GM19455 (cell line): Measurements from ENCODE around the gene SLC25A34.
"Not testable (repeated sequence)": the region's sequence is repeated elsewhere in the genome, so short reads cannot be mapped to it uniquely, and the experiment has no call there.

Experiments used
- ATAC-seq: cut with Tn5 transposase; IDR thresholded peaks from one replicate; pipeline ENCODE4 v1.9.1; 2021; ENCODE audit not compliant: unreplicated experiment

Gene SLC25A34

GRCh38 chr1:15736038-15736891 is at the start of gene SLC25A34:
Gene SLC25A34 (plus strand): TSS chr1:15736258. CDS start chr1:15736486, 228 bp downstream.
- ATAC-seq = no peak

GRCh38 chr1:15687446-15687845 is 48.6 kb upstream of the SLC25A34 start:
- no peak for ATAC-seq

GRCh38 chr1:15690317-15690716 is 45.7 kb upstream of the SLC25A34 start:
- no peak for ATAC-seq

- ATAC-seq = no peak
These were observed 44.5 kb upstream of the SLC25A34 start for GRCh38 chr1:15691434-15692032.

- ATAC-seq = no peak
These were observed 43.9 kb upstream of the SLC25A34 start for GRCh38 chr1:15692121-15692682.

GRCh38 chr1:15693371-15693770 is 42.7 kb upstream of the SLC25A34 start:
- ATAC-seq = no peak

- peak; percentile 91 for ATAC-seq
These were observed 39.0 kb upstream of the SLC25A34 start for GRCh38 chr1:15696956-15697521.

- no peak for ATAC-seq
These were observed 37.9 kb upstream of the SLC25A34 start for GRCh38 chr1:15698201-15698600.

GRCh38 chr1:15699321-15699720 is 36.7 kb upstream of the SLC25A34 start:
- ATAC-seq = not testable (repeated sequence)

- no peak for ATAC-seq
These were observed 35.5 kb upstream of the SLC25A34 start for GRCh38 chr1:15700508-15700907.

- ATAC-seq = no peak
These were observed 34.3 kb upstream of the SLC25A34 start for GRCh38 chr1:15701784-15702183.

- ATAC-seq = no peak
These were observed 33.1 kb upstream of the SLC25A34 start for GRCh38 chr1:15702722-15703550.

- no peak for ATAC-seq
These were observed 32.5 kb upstream of the SLC25A34 start for GRCh38 chr1:15703562-15703961.

- no peak for ATAC-seq
These were observed 31.4 kb upstream of the SLC25A34 start for GRCh38 chr1:15704526-15705183.

GRCh38 chr1:15705184-15705566 is 30.9 kb upstream of the SLC25A34 start:
- ATAC-seq = no peak

GRCh38 chr1:15706751-15707150 is 29.3 kb upstream of the SLC25A34 start:
- ATAC-seq = no peak

- no peak for ATAC-seq
These were observed 28.7 kb upstream of the SLC25A34 start for GRCh38 chr1:15707239-15707925.

GRCh38 chr1:15708486-15709137 is 27.4 kb upstream of the SLC25A34 start:
- ATAC-seq = no peak

- ATAC-seq = no peak
These were observed 26.8 kb upstream of the SLC25A34 start for GRCh38 chr1:15709226-15709625.
